Measurements from ENCODE around the gene TBX5. TPM values are rescaled to one million over a fixed set of nuclear protein-coding genes. Genes with fewer than 3 reads are reported as not detected.

TBX5 gene
- total RNA-seq, 1 donor from 2014 or later = 75.1 TPM

GRCh38 chr12:114328292-114328691, 77.7 kb downstream of the TBX5 start:
- no peak for TF ChIP-seq CTCF (IDR thresholded peaks at IDR 0.05; ENCODE audit: borderline replicate concordance)

GRCh38 chr12:114327765-114328164, 78.2 kb downstream of the TBX5 start:
- Histone ChIP-seq H3K9me3 (replicated peaks) (peaks cover 21% of the 10 kb centered on the region), H3K4me3 (no peak overlapping the region), H3K36me3 (no peaks in the 10 kb centered on the region), H3K4me1 (peaks cover 15% of the 10 kb centered on the region), H3K27me3 (ENCODE audit: low read depth) (no peaks in the 10 kb centered on the region), H3K27ac (replicated peaks) (no peak overlapping the region)
- intact Hi-C loops (cut with micrococcal nuclease) = no loop called here
- no peak for TF ChIP-seq CTCF (IDR thresholded peaks at IDR 0.05; ENCODE audit: borderline replicate concordance)
- DNase-seq = no peak

More at GRCh38 chr12:114328292-114328691, 77.7 kb downstream of the TBX5 start:
- intact Hi-C loops (cut with micrococcal nuclease) = no loop called here
- no peak overlapping the region for H3K4me3 ChIP-seq
- peaks cover 15% of the 10 kb centered on the region for H3K4me1 ChIP-seq
- no peak for DNase-seq
- H3K36me3 ChIP-seq = no peaks in the 10 kb centered on the region
- H3K27ac ChIP-seq (replicated peaks) = no peak overlapping the region
- peaks cover 21% of the 10 kb centered on the region for H3K9me3 ChIP-seq (replicated peaks)
- no peaks in the 10 kb centered on the region for H3K27me3 ChIP-seq (ENCODE audit: low read depth)

- no peak for DNase-seq
- H3K27ac ChIP-seq (replicated peaks) = no peak overlapping the region
- H3K4me1 ChIP-seq = no peaks in the 10 kb centered on the region
- intact Hi-C loops (cut with micrococcal nuclease) = no loop called here
- H3K4me3 ChIP-seq = no peak overlapping the region
- peaks cover 7% of the 10 kb centered on the region for H3K27me3 ChIP-seq (ENCODE audit: low read depth)
- no peaks in the 10 kb centered on the region for H3K9me3 ChIP-seq (replicated peaks)
- H3K36me3 ChIP-seq = no peaks in the 10 kb centered on the region
- TF ChIP-seq CTCF (IDR thresholded peaks at IDR 0.05; ENCODE audit: borderline replicate concordance) = no peak
Observed at GRCh38 chr12:114321524-114321923, 84.4 kb downstream of the TBX5 start.

GRCh38 chr12:114320968-114321367, 85.0 kb downstream of the TBX5 start:
- no peak overlapping the region for H3K4me3 ChIP-seq
- H3K4me1 ChIP-seq = peaks cover 5% of the 10 kb centered on the region
- intact Hi-C loops (cut with micrococcal nuclease) = no loop called here
- no peak overlapping the region for H3K27ac ChIP-seq (replicated peaks)
- peaks cover 7% of the 10 kb centered on the region for H3K27me3 ChIP-seq (ENCODE audit: low read depth)
- H3K9me3 ChIP-seq (replicated peaks) = no peaks in the 10 kb centered on the region
- TF ChIP-seq CTCF (IDR thresholded peaks at IDR 0.05; ENCODE audit: borderline replicate concordance) = no peak
- no peak for DNase-seq
- no peaks in the 10 kb centered on the region for H3K36me3 ChIP-seq

- TF ChIP-seq CTCF (IDR thresholded peaks at IDR 0.05; ENCODE audit: borderline replicate concordance) = no peak
- no peaks in the 10 kb centered on the region for H3K36me3 ChIP-seq
- H3K9me3 ChIP-seq (replicated peaks) = no peaks in the 10 kb centered on the region
- no peak overlapping the region for H3K4me3 ChIP-seq
- peaks cover 7% of the 10 kb centered on the region for H3K27me3 ChIP-seq (ENCODE audit: low read depth)
- intact Hi-C loops (cut with micrococcal nuclease) = no loop called here
- no peak overlapping the region for H3K27ac ChIP-seq (replicated peaks)
- peaks cover 12% of the 10 kb centered on the region for H3K4me1 ChIP-seq
- DNase-seq = no peak
Observed at GRCh38 chr12:114320101-114320500, 85.8 kb downstream of the TBX5 start.

GRCh38 chr12:114319422-114319821, 86.5 kb downstream of the TBX5 start:
- Histone ChIP-seq H3K27me3 (ENCODE audit: low read depth) (peaks cover 7% of the 10 kb centered on the region), H3K36me3 (no peaks in the 10 kb centered on the region)

More at GRCh38 chr12:114319422-114319821, 86.5 kb downstream of the TBX5 start:
- intact Hi-C loops (cut with micrococcal nuclease) = no loop called here
- H3K9me3 ChIP-seq (replicated peaks) = no peaks in the 10 kb centered on the region
- H3K27ac ChIP-seq (replicated peaks) = no peak overlapping the region
- DNase-seq = no peak
- H3K4me3 ChIP-seq = no peak overlapping the region
- TF ChIP-seq CTCF (IDR thresholded peaks at IDR 0.05; ENCODE audit: borderline replicate concordance) = no peak
- peaks cover 12% of the 10 kb centered on the region for H3K4me1 ChIP-seq
